ENCODE measurements around the gene TENM4.

DNA sequence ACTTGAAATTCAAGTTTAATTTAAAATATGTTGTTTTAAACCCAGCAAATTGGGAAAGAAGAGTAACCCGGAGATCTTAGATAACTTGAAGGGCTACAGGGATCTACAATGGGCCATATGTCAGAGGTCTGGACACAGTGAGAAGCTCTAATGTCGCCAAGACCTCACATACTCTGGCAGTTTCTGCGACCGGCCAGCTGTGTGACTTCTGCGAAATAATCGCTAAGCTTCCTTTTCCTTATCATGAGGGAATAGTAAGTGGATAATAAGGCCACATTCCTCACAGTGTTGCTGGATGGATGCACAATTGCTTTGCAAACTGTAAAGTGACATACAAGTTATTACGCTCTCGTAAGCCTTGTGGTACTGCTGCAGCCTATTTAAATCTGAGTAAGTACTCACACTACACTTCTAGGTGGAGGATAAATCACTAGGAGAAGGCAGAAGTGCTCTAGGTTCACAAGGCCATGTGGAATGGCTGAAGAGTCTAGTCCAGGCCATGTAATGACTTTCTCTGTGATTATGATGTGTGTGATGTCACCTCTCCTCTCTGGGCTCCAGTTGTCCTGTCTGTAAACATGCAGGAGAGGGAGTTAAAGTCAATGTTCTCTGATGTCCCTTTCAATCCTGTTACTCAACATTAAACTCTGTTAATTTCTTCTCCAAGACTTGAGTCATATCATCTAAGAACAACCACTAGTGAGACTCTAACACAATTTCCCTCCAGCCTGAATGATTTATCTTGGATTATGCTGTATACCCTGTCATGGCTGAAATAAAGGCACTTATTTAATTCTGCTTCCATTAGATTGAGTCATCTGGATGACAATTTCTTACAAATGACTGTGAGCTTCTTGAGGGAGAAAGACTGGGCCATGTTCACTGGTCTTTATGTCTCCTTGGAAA is 673.5 kb downstream of the TENM4 start:
- TF ChIP-seq ELK1 (IDR thresholded peaks at IDR 0.05; ENCODE audit: low read depth, low read length) (no peak), JUN (IDR thresholded peaks at IDR 0.05) (no peak), HOXA7 (CRISPR knock-in tag; IDR thresholded peaks at IDR 0.05) (no peak), EP300 (IDR thresholded peaks at IDR 0.05) (no peak)
- TF ChIP-seq, protein P1, sequence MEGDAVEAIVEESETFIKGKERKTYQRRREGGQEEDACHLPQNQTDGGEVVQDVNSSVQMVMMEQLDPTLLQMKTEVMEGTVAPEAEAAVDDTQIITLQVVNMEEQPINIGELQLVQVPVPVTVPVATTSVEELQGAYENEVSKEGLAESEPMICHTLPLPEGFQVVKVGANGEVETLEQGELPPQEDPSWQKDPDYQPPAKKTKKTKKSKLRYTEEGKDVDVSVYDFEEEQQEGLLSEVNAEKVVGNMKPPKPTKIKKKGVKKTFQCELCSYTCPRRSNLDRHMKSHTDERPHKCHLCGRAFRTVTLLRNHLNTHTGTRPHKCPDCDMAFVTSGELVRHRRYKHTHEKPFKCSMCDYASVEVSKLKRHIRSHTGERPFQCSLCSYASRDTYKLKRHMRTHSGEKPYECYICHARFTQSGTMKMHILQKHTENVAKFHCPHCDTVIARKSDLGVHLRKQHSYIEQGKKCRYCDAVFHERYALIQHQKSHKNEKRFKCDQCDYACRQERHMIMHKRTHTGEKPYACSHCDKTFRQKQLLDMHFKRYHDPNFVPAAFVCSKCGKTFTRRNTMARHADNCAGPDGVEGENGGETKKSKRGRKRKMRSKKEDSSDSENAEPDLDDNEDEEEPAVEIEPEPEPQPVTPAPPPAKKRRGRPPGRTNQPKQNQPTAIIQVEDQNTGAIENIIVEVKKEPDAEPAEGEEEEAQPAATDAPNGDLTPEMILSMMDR (IDR thresholded peaks at IDR 0.05): no peak
